Activated CD8-positive, alpha-beta memory T cell treated with anti-CD3 and anti-CD28 coated beads, Interleukin-2, amount 50 U/mL, for 24 hours (primary cell): ENCODE results near the gene ALDH8A1.

ENCODE experiments used
- DNase-seq: peaks from one replicate; pipeline ENCODE4 v3.0.0-alpha.2; 2020; ENCODE audit errors: extremely low read depth

ALDH8A1 gene, protein sequence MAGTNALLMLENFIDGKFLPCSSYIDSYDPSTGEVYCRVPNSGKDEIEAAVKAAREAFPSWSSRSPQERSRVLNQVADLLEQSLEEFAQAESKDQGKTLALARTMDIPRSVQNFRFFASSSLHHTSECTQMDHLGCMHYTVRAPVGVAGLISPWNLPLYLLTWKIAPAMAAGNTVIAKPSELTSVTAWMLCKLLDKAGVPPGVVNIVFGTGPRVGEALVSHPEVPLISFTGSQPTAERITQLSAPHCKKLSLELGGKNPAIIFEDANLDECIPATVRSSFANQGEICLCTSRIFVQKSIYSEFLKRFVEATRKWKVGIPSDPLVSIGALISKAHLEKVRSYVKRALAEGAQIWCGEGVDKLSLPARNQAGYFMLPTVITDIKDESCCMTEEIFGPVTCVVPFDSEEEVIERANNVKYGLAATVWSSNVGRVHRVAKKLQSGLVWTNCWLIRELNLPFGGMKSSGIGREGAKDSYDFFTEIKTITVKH

DNA sequence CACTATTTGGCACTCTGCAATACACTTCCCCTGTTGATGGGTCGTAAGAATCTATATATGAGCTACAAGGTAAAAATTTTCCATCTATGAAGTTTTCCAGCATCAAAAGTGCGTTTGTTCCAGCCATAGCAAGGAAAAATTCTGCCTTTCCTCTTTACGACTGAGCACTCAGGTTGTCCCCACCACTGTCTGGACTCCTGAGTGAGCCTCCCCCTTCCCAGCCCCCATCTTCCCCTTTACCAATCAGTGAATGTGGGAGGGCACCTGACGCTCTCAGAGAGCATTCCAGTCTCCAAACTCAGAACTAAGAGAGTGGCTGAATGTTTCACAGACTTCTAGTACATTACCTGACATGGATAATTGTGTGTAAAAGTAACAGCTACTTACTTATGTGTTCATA, at the start of gene ALDH8A1:
Gene ALDH8A1, minus strand, starts transcription at position 175 of the 400 bp plus-strand sequence. Its CDS starts 48 bp downstream, at position 127.
- no peak for DNase-seq

DNA sequence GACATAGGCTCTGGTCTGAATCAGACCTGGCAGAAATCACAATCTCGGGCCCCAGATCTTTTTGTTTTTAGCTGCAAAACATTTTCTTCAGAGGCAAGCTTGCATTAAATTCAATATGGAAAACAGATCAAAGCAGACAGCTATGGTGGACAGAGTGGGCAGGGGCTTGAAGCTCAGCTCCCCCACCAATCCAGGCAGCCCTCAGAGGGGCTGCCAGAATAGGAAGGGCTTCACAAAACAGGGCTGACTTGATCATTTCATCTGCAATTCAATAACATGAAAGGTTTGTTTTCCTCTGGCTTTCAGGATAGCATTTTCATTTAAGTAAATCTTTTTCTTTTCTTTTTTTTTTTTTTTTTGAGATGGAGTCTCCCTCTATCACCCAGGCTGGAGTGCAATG, 49.2 kb upstream of the ALDH8A1 start:
- DNase-seq: no peak

DNA sequence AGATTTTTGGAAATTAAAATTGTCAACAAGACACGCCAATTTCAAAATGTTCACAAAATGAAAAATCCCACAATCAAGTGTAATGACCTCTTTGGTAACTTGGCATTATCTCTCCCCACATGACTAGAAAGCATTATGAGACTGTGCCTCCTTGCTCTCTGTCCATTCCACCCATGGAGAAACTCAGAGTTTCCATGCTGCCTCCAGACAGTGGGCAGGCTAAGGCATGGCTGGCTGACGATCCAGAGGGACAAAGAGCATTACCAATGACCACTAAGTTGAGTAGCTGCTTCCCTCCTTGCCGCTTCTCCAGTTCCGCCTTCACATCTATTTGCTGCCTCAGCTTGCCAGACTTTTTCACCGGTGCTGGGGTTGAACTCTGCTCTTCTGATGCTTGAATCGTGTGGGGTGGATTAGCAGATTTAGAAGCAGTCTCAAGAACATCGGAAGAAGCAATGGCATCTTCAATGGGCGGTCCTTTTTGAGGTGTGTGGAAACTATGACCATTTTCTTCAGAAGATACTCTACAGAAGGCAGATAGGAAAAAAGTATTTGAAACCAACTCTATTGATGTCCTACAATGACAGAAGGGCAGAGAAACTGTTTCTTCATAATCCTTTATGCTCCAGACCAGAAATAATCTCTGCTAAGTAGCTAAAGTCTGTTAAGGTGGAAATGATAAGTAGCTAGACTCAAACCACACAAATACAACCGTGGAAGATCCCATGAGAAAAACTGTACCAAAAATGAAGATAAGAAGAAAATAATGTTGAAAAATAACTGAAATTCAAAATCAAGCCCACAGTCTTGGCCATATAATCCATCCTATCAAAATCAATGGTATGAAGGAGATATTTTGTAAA, 47.5 kb upstream of the ALDH8A1 start:
- DNase-seq: no peak

DNA sequence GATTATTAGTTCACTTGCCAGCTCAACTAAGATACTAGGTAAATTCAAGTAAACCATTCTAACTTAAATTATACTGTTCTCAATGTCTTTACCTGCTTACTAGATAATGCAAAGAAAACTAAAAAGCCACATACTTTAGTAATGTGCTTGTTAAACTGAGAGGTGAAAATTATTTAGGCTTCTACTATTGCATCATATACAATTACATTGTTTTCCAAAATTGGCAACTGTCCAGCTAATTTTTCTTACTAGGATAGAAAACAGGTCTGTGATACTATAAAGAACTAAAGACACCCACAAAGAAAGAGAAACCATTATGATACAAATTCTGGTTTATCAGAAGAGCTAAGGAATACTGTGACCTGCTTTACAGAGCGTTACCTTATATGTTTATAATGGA, 45.6 kb upstream of the ALDH8A1 start:
- no peak for DNase-seq

DNA sequence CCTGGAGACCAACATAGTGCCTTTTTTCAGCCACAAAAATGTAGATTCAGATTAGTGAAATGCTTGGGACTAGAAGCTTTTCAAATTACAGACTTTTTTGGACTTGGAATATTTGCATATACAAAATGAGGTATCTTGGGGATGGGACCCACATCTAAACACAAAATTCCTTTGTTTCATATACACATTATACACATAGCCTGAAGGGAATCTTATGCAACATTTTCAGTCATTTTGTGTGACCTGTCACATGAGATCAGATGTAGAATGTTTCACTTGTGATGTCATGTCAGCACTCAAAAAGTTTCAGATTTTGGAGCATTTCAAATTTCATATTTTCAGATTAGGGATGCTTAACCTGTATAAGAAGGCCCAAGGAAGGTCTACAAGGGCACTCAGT, 44.5 kb upstream of the ALDH8A1 start:
- DNase-seq: no peak

DNA sequence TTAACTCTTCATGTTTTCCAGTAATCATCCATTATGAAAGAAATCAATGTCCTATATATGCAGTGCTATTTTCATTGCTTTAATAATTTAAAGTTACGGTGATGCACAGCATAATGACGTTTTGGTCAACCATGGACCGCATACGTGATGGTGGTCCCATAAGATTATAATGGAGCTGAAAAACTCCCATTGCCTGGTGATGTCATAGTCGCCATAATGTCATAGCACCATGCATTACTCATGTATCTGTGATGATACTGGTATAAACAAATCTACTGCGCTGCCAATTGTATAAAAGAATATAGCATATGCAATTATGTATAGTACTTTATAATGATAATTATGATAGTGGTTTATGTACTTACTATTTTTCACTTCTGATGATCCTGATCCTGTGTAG, 42.3 kb upstream of the ALDH8A1 start:
- no peak for DNase-seq

DNA sequence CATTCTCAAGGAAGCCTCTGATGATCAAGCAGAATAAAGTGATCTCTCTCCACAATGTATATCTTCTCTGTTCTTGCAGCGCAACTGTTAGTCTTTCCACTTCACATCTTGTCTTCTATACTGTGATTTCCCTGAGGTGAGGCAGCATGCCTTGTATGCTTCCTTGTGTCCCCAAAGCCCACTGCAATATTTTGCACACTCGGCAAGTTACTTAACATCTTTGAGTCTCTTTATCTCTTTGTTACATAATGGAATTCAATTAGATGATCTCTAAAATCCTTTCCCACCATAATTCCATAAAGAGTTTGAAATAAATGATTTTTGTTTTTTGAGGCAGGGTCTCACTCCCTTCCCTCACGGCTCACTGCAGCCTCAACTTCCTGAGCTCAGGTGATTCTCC, 40.4 kb upstream of the ALDH8A1 start:
- no peak for DNase-seq

DNA sequence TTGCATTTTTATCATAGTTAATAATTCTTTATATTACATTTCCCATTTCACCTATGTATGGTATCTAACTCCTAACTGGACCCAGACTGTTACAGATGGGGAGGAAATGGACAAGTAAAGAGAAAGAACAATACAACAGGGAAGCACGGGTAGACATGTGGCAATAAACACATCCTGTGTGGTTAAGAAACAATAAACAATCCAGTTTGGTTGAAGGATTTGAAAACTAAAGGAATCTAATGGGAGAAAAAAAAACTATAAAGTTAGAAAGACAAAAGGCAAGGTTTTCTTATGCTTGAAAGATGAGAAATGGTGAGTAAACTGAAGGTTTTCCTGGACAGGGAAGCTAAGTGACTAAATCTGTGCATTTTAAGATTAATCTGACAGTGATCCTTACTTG, 34.9 kb upstream of the ALDH8A1 start:
- DNase-seq: no peak

DNA sequence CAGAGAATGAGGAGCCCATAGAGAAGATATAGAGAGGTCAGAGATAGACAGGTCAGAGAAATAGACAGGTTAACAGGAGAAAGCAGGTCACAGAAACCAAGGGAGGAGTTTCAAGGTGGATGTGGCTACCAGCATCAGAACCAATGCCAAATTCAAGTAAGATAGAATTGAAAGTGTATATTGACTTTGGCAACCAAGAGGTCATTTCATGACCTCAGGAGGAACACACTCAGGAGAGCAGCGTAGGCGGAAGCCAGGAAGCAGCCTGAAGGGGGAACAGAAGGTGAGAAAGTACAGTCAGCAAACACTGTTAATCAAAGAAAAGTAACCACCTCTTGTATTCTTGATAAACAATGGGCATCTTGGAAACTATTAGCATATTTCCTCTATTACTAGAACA, 33.9 kb upstream of the ALDH8A1 start:
- no peak for DNase-seq

DNA sequence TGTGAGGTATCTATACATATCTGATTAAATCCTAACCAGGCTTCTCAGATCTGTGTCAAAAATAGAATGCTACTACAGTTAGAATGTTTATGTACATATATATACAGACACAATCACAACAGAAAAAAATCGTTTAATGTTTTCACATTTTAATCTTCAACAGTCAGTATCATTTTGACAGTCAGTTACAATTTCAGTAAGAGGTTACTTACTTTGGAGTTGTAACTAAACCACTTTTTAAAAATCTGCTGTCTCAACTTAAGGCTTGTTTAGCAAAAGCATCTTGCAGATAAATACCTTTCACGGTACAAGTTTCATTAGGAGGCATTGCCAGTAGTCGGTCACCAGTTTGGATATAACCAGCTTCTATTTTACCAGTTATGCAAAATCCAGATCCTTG, 32.3 kb upstream of the ALDH8A1 start:
- DNase-seq: no peak

DNA sequence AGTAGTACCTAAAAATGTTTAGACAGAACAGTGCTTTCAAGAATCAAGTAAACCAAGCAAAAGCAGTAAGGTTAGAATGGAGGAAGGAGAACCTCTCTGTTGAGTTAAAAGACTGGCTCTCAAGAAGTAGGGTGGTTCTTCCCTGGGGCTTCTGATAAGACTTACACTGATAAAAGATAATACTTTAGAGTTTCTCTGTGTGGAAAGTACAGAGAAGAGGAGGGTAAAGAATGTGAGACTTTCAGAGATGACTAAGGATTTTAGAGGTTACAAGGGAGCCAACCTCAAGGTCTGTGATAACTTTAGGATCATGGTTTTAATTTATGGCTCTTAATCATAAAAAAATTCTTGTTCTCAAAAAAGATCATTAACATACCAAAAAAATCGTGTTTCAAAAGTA, 30.9 kb upstream of the ALDH8A1 start:
- no peak for DNase-seq

DNA sequence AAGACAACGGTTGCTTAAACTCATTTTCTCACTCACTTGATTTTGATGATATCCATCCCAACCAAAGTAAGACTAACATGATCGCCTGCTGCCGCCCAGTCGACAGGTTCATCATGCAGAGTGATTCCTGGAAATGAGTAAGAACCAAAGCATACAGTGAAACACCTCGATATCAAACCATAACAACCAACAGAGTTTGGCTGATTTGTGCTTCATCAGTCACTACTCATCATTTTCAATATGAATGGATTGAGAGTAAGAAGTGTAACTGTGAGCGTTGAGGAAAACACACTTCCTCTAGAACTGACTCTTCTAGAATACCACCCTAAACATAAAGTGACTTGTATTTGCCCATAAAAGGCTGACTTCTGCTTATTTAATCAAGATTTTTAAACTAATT, 29.2 kb upstream of the ALDH8A1 start:
- DNase-seq: no peak

DNA sequence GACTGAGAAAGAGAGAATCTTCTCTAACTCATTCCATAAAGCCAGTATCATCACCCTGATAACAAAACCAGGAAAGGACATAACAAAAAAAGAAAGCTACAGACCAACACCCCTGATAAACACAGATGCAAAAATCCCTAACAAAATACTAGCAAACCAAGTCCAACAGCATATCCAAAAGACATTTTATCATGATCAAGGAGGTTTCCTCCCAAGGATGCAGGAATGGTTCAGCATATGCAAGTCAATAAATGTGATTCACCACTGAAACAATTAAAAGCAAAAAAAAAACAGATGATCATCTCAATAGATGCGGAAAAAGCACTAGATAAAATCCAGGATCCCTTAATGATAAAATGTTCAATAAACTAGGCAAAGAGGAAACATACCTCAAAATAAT, 24.5 kb upstream of the ALDH8A1 start:
- DNase-seq: no peak

DNA sequence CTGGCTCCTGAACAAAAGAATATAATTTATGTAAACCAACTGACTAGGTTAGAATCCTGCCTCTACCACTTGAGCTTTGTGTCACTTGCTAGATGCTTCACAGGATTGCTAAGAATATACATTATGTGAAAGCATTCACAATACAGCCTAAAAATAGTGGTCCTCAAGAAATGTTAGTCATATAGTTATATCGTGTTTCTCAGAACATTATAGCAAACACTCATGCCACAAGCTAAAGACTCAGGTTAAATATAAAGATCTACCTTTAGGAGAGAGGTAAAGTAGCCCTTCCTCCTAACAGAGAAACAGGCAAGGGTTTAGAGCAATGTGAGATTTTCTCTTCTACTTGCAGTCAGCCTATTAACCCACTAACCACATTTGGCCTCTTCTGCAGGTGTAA, 17.8 kb upstream of the ALDH8A1 start:
- DNase-seq: no peak

DNA sequence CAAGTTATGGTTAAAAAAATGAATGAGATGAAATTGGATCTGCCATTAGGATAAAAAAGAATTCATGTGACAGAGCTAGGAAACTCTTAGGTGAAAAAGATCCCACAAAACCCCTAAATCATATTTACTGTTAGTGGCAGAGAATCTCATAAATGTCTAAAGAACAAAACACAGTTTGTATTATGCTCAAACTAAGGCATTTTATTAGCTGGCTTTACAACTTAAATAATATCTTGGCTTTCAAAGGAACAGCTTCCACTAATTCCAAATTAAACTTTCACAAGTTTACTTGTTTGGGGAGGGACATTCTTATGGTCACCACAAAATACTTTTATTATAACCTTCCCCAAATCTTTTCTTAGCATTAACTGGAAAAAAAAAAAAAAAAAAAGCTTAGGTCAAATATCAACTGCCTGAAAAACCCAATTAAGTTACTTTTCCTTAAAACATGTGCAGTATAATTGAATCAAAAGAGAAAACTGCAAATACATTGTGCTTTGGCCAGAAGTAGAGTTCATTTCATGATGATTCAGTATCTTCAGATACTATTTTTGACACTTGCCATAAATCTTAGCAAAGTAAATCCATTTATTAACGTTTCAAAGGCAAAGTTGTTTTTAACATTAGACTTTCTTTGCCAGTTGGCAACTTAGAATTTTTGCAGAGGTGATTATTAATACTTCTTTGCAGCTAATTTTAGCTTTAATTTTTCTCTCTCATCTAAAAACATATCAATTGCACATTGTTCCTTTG, 14.7 kb upstream of the ALDH8A1 start:
- no peak for DNase-seq

DNA sequence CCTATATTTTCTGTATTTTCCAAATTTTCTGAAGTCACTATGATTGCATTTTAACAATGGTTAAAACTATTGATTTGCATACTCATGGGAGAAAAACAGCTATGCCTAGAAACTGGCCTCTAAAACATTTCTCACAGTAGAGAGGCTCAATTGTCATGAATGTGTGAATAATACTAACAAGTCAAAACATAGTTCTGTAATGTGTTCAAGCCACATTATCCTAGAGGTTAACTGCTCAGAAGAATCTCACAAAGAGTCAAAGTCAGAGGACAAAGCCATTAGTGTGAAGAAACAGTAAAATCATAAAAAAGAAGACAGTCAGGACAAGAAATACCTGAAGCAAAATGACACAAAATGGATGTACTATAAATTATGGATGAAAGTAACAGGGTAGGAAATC, 12.5 kb upstream of the ALDH8A1 start:
- no peak for DNase-seq

DNA sequence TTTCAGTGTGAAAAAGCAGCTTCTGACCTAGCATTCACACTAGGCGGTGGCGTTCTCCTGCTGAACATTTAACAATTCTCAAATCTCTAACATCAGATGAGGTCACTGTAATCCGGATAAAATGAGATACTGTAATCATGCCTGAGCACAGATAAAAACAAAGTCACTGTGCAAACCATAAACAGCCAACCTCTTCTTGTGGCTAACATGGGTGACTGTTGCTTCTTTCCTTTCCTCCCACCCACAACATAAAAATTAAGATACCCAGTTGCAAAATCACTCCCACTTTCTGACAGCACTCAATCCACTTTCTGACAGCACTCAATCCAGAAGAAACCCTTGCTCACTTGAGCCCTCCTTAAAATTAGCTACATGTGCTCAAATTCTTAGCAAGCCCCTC, 11.5 kb upstream of the ALDH8A1 start:
- no peak for DNase-seq

DNA sequence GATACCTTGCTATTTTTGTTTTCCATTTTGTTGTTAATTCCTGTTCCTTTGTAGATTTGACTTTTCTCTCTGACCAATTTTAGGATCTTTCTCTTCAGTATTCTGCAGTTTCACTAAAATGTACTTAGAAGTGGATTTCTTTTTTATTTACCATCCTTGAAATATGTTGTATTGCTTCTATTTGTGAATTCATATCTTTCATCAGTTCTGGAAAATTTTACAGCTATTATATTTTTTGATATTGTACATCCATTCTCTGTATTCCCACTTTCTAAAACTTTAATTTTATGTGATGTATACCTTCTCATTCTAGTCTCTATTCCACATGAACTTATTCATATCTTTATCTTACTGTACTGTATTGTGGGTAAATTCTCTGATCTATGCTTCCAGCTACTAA, 9.7 kb upstream of the ALDH8A1 start:
- no peak for DNase-seq

DNA sequence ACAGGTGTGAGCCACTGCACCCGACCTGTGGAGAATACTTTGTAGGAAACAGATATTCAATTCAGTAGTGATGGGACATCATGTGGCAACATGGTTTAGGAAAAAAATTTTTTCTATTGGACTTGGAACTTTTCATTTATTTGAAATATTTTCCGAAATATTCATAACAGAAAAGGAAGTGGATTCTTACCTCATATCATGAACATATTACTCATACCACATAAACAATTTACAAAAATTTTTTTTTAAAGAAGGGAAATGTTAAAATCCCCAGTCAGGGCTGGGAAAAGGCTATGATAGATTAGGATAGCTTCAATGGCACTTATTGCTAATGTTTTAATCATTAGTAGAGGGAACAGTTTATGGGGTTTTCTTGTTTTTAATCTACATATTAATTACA, 6.8 kb upstream of the ALDH8A1 start:
- DNase-seq: no peak

DNA sequence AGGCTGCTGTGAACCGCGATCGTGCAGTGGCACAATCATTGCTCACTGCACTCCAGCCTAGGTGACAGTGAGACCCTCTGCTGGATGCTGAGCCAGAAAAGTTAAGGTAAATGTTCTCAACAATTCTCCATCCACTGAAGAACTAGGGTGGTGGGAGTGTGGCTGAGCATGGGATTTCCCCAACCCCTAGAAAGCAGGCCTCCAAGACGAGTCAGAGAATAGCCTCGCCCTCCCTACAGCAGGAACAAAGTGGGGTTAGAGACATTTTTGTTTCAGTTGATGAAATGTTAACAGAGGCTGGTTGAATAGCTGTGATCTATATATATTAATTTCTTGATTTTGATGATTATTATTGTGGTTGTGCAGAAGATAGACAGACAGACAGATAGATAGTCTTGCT, 6.1 kb upstream of the ALDH8A1 start:
- no peak for DNase-seq

DNA sequence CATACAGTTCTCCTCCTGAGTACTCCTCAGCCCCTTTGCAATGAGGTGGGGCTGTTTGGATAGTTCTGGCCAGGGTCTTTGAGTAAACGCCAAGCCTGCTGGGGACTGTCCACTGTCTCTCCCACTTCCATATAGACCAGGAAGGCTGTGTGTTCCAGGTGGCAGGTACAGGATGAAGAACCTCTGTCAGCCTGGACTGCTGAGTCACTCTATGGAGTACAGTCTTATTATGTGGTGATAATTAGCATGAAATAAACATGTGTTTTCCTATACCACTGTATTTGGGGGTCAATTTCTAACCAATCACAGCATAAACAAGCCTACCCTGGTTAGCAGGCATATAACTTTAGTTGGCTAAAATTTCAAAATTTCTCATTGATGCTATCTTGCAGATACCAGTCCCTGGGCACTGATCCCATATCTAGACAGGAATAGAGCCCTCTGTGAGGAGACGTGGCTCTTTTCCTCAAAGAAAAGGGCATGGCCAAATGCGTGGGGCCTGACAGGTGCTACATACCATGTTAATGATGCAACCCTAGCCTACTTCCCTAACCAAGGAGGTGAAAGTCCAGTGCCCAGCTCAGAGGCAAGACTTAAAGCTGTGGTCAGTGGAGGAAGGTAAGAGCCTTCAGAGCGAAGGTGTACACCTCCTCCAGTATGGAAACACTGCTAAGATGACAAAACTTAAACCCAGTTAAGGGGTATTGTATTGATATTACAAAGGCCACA, 4.5 kb upstream of the ALDH8A1 start:
- DNase-seq: no peak
